Neuronal stem cell (in vitro differentiated cells): ENCODE measurements around the gene TUBG2.

ENCODE experiments used
- small RNA-seq: library from polyadenylated mRNA; stranded (forward); fragments of <200 nt; extraction: miRNeasy Mini kit (QIAGEN cat#:217004); gene quantifications from one replicate; pipeline ENCODE3, GENCODE V24; 2013; ENCODE audit not compliant: insufficient read depth

Gene TUBG2

Small RNA genes within 50 kb of the gene (small RNA-seq; reads per million reads assigned to genes)
- 2.8 reads per million for gene MIR6780A
